Stimulated activated CD4-positive, alpha-beta T cell treated with anti-CD3 and anti-CD28 coated beads, Interleukin-2, amount 100 ng/mL, for 4 hours (primary cell): ENCODE data around the gene ZNF397.

Source experiments
- DNase-seq: peaks from one replicate; pipeline ENCODE4 v3.0.0-alpha.2; 2020; ENCODE audit warnings: low read depth

ZNF397 gene

DNA sequence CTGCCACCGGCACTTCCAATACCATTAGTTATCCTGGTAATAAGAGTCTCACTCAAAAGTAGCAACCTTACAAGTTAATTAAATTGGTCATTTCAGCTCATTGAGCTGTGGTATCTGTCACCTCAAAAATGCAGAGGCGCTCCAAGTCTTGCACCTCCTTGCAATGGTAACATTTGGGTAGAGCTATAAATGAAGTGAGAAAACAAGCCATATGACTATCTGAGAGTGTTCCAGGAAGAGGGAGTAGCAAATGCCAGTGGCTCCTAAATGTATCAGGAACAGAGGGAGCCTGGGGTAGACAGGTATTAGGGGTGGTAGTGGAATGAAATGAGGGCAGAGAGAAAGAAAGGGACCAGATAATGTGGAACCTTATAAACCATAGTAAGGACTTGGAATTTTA lies 55.2 kb downstream of the ZNF397 start:
- no peak for DNase-seq

DNA sequence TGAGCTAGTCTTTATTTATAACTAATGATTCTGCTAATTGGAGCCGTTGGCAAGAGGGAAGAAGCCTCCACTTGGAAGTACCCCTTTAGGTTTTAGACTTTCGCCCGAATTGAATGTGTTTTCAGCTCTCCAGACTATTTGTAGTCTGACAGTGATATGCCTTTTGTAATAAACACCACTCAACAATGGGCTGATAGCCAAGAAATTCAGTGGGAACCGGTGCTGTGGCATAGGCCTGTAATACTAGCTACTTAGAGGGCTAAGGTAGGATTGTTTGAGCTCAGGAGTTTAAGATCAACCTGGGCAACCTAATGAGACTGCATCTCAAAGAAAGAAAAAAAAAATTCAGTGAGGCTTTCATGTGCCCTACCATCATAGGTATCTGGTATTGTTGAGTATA lies 62.8 kb downstream of the ZNF397 start:
- no peak for DNase-seq

DNA sequence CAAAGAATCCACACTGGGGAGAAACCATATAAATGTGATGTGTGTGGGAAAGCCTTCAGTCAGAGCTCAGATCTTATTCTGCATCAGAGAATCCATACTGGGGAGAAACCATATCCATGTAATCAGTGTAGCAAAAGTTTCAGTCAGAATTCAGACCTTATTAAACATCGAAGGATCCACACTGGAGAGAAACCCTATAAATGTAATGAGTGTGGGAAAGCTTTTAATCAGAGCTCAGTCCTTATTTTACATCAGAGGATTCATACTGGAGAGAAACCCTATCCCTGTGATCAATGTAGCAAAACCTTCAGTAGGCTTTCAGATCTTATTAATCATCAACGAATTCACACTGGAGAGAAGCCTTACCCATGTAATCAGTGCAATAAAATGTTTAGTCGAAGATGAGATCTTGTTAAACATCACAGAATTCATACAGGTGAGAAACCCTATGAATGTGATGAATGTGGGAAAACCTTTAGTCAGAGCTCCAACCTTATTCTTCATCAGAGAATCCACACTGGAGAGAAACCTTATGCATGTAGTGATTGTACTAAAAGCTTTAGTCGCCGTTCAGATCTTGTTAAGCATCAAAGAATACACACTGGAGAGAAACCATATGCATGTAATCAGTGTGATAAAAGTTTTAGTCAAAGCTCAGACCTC lies 65.9 kb downstream of the ZNF397 start:
- no peak for DNase-seq
